HEK293T (cell line): ENCODE measurements around the gene TTLL9.

ENCODE experiments used
- ARNT ChIP-seq: fragments of 450-650 bp; IDR thresholded peaks from 2 replicates; pipeline ENCODE4 v1.6.1; 2017; ENCODE audit warnings: mild to moderate bottlenecking
- ELF4 ChIP-seq: fragments of 450-650 bp; IDR thresholded peaks from 2 replicates; pipeline ENCODE4 v1.6.1; 2017; ENCODE audit warnings: antibody characterized with exemption
- FOXA1 ChIP-seq: fragments of 450-650 bp; IDR thresholded peaks from 2 replicates; pipeline ENCODE4 v1.6.1; 2016; ENCODE audit warnings: mild to moderate bottlenecking
- NFRKB ChIP-seq: fragments of 450-650 bp; IDR thresholded peaks from 2 replicates; pipeline ENCODE4 v1.6.1; 2016; ENCODE audit warnings: mild to moderate bottlenecking, moderate library complexity
- SUZ12 ChIP-seq: fragments of 450-650 bp; IDR thresholded peaks from 2 replicates; pipeline ENCODE4 v1.6.1; 2016; ENCODE audit warnings: mild to moderate bottlenecking
- TF ChIP-seq, protein P1 (sequence below): fragments of 450-650 bp; IDR thresholded peaks from 2 replicates; pipeline ENCODE4 v1.6.1; 2016

DNA sequence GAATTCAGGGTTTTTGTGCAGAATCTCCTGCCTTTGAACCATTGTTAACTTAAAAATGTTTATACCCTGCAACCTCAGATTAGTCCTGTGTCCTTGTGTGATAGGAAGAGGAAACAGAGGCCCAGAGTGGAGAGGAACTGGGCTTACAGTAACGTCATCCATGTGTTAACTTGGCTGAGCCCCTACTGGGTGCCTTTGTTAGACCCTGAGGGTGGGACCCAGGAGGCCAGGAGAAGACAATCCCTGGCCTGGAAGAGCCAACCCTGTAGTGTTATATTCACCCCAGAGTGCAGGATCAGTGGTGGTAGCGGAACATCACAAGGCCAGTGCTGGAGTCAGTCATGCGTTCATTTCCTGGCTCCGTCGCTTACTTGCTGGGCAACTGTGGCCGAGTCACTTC lies 40.7 kb upstream of the TTLL9 start:
- no peak for TF ChIP-seq NFRKB
- no peak for TF ChIP-seq ARNT
- TF ChIP-seq, protein P1, sequence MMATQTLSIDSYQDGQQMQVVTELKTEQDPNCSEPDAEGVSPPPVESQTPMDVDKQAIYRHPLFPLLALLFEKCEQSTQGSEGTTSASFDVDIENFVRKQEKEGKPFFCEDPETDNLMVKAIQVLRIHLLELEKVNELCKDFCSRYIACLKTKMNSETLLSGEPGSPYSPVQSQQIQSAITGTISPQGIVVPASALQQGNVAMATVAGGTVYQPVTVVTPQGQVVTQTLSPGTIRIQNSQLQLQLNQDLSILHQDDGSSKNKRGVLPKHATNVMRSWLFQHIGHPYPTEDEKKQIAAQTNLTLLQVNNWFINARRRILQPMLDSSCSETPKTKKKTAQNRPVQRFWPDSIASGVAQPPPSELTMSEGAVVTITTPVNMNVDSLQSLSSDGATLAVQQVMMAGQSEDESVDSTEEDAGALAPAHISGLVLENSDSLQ = no peak
- no peak for TF ChIP-seq FOXA1
- TF ChIP-seq SUZ12 = no peak
- TF ChIP-seq ELF4 = no peak
